Large intestine (tissue), 3 donors: ENCODE data around the gene RNF115. TPM values are rescaled to one million over a fixed set of nuclear protein-coding genes. Genes with fewer than 3 reads are reported as not detected.
"Not testable (repeated sequence)": the region's sequence is repeated elsewhere in the genome, so short reads cannot be mapped to it uniquely, and the experiment has no call there.

ENCODE experiments used
- DNase-seq, 2 donors: peaks; one replicate each; pipeline versions ENCODE4 v3.0.0 to v3.0.0-alpha.2; 2013
- H3K27ac ChIP-seq: one replicate; pipeline ENCODE4 v1.5.1; 2013; ENCODE audit warnings: low read length
- H3K27me3 ChIP-seq: 2 replicates; pipeline ENCODE4 v1.6.1; 2013; ENCODE audit warnings: low read length; ENCODE audit not compliant: control insufficient read depth, insufficient read depth
- H3K36me3 ChIP-seq: 2 replicates; pipeline ENCODE4 v1.6.1; 2013; ENCODE audit warnings: low read length; ENCODE audit not compliant: control insufficient read depth, insufficient read depth
- H3K4me1 ChIP-seq: one replicate; pipeline ENCODE4 v1.6.1; 2013; ENCODE audit warnings: low read length; ENCODE audit not compliant: control insufficient read depth, insufficient read depth
- H3K4me3 ChIP-seq: one replicate; pipeline ENCODE4 v1.5.1; 2013; ENCODE audit warnings: low read length
- H3K9me3 ChIP-seq: one replicate; pipeline ENCODE4 v1.6.1; 2013; ENCODE audit warnings: mild to moderate bottlenecking, low read depth, low read length, moderate library complexity; ENCODE audit not compliant: control insufficient read depth
- WGBS: methylation state at CpG from one replicate; pipeline ENCODE4 v1.1.5; 2013; ENCODE audit warnings: low lambda C conversion rate; ENCODE audit not compliant: insufficient coverage; 5-methylcytosine and 5-hydroxymethylcytosine counted together
- polyA plus RNA-seq: library from polyadenylated mRNA; unstranded; fragments of 120-200 nt; gene quantifications from one replicate; pipeline ENCODE4 v1.2.1, GENCODE V29; 2013

Gene RNF115
- polyA plus RNA-seq, 1 donor: 14.7 TPM

DNA sequence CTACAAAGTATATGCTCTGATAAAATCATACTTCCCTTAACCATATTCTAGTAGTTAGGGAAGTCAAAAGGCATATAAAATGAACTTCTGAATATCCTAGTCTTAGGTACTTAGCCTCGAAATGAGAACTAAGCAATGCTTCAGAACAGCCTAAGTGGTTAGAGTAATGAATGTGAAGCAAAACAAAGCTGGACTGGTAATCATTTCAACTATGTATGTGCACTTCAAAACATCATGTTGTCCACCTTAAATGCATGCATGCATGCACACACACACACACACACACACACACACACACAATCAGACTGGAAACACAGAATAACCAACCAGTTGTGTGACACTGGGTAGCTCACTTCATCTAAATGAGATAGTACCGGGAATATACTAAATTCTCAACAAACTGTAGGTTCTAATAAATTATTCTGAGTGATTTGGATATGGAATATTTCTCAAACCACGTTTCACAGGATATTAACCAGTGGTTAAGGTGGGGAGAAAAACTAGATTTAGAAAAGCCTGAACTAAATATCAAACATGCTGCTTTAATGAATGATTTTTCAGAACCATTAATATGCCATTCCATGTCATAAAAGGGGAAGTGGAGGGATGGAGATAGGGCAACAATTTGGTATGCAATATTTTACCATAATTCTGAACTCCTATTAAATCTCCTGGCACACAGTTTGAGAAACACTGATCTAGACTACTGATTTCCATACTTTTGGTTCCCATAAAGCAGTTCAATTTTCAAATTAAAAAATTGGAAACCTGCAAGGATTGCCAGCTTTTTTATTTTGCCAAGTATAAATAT, 19.5 kb downstream of the RNF115 start:
- Histone ChIP-seq H3K4me1 (no peaks in the 10 kb centered on the region), H3K27me3 (no peaks in the 10 kb centered on the region), H3K36me3 (peaks cover 4% of the 10 kb centered on the region), H3K4me3 (no peak overlapping the region), H3K27ac (no peak overlapping the region), H3K9me3 (no peaks in the 10 kb centered on the region)
- 80% methylated on average over 1 of the region's 3 CpGs for WGBS
- no peak for DNase-seq

DNA sequence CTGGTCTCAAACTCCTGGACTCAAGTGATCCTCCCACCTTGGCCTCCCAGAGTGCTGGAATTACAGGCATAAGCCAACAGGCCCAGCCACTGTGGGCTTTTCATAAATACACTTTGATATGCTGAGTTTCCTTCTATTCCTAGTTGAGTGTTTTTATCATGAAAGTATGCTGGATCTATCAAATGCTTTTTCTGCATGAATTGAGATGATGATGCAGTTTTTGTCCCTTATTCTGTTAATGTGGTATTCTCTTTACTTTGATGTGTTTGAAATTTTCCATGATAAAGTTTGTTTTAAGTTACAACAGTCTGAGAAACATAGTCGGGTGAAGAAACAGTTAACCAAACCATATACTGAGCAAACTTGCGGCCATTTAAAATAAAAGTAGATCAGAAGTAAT, 24.1 kb downstream of the RNF115 start:
- WGBS: no CpG with 5 or more reads among the region's 2 CpGs
- no peak for DNase-seq
- Histone ChIP-seq H3K4me1 (no peaks in the 10 kb centered on the region), H3K9me3 (peaks cover 6% of the 10 kb centered on the region), H3K4me3 (no peak overlapping the region), H3K27ac (no peak overlapping the region), H3K36me3 (no peaks in the 10 kb centered on the region), H3K27me3 (no peaks in the 10 kb centered on the region)

DNA sequence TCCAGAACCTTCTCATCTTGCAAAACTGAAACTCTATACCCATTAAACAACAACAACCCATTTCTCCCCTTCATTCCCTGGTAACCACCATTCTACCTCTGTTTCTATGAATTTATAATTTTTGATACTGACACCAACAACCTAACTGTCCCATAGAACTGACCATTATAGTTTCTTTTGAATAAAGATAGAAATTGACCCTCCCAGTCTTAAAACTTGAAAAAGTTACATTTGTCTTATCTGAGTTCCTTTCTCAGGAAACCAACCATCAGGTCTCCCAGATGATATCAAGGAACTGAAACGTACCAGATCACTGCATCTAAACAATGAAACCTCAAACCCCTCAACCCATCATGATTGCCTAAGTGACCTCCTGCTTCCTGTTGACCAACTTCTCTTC, 27.1 kb downstream of the RNF115 start:
- H3K4me3 ChIP-seq: no peak overlapping the region
- no peaks in the 10 kb centered on the region for H3K4me1 ChIP-seq
- H3K27me3 ChIP-seq: no peaks in the 10 kb centered on the region
- H3K9me3 ChIP-seq: peaks cover 6% of the 10 kb centered on the region
- no peak for DNase-seq
- no peak overlapping the region for H3K27ac ChIP-seq
- WGBS: no CpG with 5 or more reads among the region's 1 CpG
- peaks cover 2% of the 10 kb centered on the region for H3K36me3 ChIP-seq

DNA sequence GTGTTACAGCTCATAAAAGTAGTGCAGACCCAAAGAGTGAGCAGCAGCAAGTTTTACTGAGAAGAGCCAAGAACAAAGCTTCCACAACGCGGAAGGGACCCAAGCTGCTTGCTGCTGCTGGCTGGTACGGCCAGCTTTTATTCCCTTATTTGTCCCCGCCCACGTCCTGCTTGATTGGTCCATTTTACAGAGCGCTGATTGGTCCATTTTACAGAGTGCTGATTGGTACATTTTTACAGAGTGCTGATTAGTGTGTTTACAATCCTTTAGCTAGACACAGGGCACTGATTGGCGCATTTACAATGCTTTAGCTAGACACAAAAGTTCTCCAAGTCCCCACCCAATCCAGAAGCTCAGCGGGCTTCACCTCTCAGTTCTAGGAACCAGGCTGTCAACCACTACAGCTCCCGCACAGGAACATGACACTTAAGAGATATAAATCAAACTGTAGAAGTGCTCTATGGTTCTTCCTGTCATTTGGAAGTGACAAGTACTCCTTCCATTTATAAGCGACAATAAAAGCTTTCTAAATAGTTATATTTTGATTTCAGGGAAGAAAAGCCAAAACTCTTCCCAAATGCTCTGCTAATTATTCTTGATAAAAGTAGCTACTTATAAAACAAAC, 28.5 kb downstream of the RNF115 start:
- Histone ChIP-seq H3K9me3 (peaks cover 6% of the 10 kb centered on the region), H3K27me3 (no peaks in the 10 kb centered on the region), H3K4me1 (no peaks in the 10 kb centered on the region), H3K36me3 (peaks cover 2% of the 10 kb centered on the region), H3K4me3 (no peak overlapping the region), H3K27ac (no peak overlapping the region)
- 100% methylated on average over 1 of the region's 10 CpGs for WGBS
- no peak for DNase-seq

DNA sequence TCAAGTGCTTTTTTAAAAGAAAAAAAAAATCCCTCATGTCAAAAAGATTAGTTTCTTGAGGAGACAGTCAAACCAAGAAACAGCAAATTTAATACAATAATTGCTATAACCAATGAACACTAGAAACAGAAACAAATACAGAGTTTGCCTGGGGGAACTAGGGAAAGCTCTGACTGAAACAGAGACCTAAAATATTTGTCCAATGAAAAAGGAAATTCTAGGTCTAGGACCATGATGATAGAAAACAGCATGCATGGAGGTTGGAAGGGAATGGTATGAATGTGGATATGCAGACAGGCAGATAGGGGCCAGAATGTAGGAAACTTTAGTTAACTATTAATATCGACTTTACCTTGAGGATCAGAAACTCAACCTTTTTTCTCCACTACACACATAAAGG, 31.4 kb downstream of the RNF115 start:
- Histone ChIP-seq H3K9me3 (peaks cover 6% of the 10 kb centered on the region), H3K4me3 (no peak overlapping the region), H3K4me1 (no peaks in the 10 kb centered on the region), H3K27ac (no peak overlapping the region), H3K36me3 (peaks cover 5% of the 10 kb centered on the region), H3K27me3 (no peaks in the 10 kb centered on the region)
- WGBS: 100% methylated on average over 1 of the region's 1 CpG
- DNase-seq: no peak

DNA sequence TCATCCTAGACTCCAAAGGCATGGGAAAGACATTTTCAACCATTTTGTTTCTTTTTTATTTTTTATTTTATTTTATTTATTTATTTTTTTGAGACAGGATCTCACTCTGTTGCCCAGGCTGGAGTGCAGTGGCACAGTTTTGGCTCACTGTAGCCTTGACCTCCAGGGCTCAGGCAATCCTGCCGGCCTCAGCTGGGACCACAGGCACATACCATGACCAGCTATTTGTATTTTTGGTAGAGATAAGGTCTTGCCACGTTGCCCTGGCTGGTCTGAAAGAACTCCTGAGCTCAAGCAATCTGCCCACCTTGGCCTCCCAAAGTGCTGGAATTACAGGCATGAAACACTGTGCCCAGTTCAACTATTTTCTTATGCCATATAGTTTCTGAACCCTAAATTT, 32.0 kb downstream of the RNF115 start:
- not testable (repeated sequence) for H3K27me3 ChIP-seq, H3K36me3 ChIP-seq, H3K4me1 ChIP-seq, H3K4me3 ChIP-seq, H3K27ac ChIP-seq, DNase-seq, H3K9me3 ChIP-seq
- WGBS: no CpG with 5 or more reads among the region's 2 CpGs

DNA sequence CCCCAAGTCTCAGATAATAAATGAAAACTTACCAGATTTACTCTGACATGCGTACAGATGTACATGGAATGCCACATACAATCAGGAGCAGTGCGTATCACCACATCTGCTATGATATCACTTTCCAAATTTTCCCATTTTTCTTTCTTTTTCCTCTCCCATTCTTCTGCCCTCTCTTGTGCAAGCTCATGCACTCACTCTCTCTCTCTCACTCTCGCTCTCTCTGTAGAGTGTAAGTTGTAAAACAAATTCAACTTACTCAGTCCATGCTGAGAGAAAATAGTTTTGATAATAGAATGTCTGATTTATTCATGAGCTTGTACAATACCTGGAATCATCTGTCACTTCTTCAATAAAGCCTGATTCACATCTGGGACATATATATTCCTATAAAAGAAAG, 35.3 kb downstream of the RNF115 start:
- H3K27ac ChIP-seq: no peak overlapping the region
- 100% methylated on average over 2 of the region's 3 CpGs for whole genome bisulfite sequencing
- peaks cover 5% of the 10 kb centered on the region for H3K36me3 ChIP-seq
- no peaks in the 10 kb centered on the region for H3K9me3 ChIP-seq
- DNase-seq: no peak
- H3K27me3 ChIP-seq: no peaks in the 10 kb centered on the region
- H3K4me1 ChIP-seq: peaks cover 9% of the 10 kb centered on the region
- no peak overlapping the region for H3K4me3 ChIP-seq

DNA sequence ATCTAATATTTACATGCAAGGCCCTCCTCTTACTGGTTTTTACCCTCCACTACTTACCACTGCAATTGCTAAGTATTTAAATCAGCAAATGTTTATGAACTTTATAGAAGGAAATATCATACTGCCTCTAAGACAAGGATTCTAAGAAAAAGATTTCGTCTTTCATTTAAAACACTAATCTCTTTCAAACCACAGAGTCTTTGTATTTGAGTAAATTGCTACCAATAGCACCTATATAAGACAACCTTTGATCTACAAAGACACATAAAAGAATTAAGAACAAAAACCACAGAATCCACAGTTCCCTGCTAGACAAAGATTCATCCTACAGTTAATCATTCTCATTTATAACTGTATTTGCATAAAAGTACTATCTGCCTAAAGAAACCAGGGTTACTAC, 37.6 kb downstream of the RNF115 start:
- no peaks in the 10 kb centered on the region for H3K27me3 ChIP-seq
- no peaks in the 10 kb centered on the region for H3K9me3 ChIP-seq
- H3K27ac ChIP-seq: peak overlapping the region; percentile 76
- peaks cover 9% of the 10 kb centered on the region for H3K4me1 ChIP-seq
- DNase-seq: peak in 1 of 2 donors; percentile 42
- no CpG with 5 or more reads among the region's 1 CpG for WGBS
- peaks cover 8% of the 10 kb centered on the region for H3K36me3 ChIP-seq
- no peak overlapping the region for H3K4me3 ChIP-seq

DNA sequence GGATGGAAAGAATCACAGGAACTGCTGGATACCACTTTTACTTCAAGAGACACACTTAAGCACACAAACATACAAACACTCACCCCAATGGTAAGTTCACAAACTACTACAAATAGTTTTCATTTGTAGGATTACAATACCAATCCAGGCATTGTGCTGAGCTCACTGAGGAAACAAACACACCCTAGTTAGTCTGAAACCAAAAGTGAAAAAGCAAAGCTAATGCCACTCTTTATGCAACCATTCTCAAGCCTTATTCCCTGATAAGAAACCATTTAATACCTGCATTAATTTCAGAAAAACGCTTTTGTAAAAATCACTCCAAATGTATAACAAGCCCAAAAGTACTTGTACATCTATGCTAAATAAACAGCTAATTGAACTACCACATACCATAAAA, 38.3 kb downstream of the RNF115 start:
- no peaks in the 10 kb centered on the region for H3K9me3 ChIP-seq
- WGBS: no CpG with 5 or more reads among the region's 1 CpG
- H3K4me3 ChIP-seq: no peak overlapping the region
- peaks cover 8% of the 10 kb centered on the region for H3K36me3 ChIP-seq
- peaks cover 9% of the 10 kb centered on the region for H3K4me1 ChIP-seq
- H3K27me3 ChIP-seq: no peaks in the 10 kb centered on the region
- H3K27ac ChIP-seq: peak overlapping the region; percentile 76
- peak; percentile 18 to 75 for DNase-seq

DNA sequence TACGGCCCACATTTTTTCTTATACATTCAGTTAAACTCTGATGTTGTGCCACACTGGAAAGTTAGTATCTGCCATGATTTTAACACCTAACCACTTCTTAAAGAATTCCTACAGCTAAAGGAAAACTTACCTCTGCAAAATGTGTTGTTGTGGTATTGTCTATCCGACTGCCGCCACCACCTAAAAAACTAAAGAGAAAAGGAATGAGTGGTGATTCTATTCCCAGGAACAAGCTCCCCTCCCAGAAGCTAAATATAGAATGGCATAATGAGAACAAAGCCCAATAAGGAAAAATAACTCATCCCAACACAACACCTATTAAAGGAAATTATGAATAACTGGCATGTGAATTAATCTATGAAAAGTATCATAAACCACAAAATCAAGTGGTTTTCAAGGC, 39.5 kb downstream of the RNF115 start:
- Histone ChIP-seq H3K4me3 (no peak overlapping the region), H3K27ac (no peak overlapping the region), H3K27me3 (no peaks in the 10 kb centered on the region), H3K4me1 (peaks cover 9% of the 10 kb centered on the region), H3K9me3 (no peaks in the 10 kb centered on the region), H3K36me3 (peaks cover 10% of the 10 kb centered on the region)
- WGBS: 90% methylated on average over 3 of the region's 3 CpGs
- no peak for DNase-seq
